Activated CD4-positive, alpha-beta T cell treated with anti-CD3 and anti-CD28 coated beads for 1 hour (primary cell): Measurements from ENCODE around the gene CFAP299.
A peak's percentile ranks its signal among the peaks of the same experiment; 100 is the strongest.

ENCODE experiments used
- DNase-seq: peaks from one replicate; pipeline ENCODE4 v3.0.0-alpha.2; 2020

Gene CFAP299

DNA sequence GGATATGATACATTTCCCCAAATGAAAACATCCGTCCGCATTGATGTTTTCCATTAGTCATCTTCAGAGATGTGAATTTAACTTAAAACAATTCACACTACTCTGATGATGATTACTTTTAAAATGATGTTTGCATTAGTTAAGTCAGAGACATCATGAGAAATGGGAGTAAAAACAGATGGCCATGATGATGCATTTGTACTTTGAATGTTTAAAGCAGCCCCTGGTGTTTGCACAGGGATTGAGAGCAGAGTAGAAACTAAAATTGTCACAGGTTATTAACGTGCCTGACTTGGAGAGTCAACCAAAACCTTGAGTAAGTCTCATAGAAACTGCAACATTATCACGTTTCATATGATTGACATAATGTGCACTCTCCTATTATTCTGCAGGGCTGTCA lies 117.2 kb downstream of the CFAP299 start:
- DNase-seq, result no peak

DNA sequence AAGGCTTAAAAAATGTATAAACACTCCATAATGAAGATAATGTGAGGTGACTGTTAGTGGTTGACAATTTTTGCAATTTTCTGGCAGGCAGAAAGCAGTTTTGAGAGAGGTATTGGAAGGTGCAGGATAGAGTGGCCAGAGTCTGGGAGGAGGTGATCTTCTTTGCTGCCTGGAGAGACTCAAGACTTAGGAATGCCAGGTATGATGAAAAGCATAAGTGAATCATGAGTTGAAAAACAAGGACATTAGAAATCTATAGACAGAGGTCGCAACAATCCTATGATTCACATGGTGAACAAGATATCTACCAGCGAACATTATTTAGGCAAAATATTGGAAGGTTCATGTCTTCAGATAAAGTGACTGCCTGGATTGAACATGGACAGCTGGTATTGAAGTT lies 118.5 kb downstream of the CFAP299 start:
- DNase-seq, result no peak

DNA sequence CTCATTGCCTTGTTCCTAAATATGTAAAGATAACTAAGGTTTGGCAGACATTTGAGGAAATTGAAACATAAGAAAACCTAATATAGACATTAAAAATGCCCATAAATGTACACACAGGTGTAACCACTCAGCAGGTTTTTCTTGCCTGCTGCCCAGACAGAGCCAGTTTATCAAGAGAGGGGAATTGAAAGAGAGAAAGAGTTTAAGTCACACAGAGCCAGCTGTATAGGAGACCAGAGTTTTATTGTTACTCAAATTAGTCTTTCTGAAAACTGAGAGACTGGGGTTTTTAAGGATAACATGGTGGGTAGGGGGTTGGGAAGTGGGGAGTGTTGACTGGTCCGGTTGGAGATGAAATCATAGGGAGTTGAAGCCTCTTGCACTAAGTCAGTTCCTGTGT lies 119.0 kb downstream of the CFAP299 start:
- no peak for DNase-seq

DNA sequence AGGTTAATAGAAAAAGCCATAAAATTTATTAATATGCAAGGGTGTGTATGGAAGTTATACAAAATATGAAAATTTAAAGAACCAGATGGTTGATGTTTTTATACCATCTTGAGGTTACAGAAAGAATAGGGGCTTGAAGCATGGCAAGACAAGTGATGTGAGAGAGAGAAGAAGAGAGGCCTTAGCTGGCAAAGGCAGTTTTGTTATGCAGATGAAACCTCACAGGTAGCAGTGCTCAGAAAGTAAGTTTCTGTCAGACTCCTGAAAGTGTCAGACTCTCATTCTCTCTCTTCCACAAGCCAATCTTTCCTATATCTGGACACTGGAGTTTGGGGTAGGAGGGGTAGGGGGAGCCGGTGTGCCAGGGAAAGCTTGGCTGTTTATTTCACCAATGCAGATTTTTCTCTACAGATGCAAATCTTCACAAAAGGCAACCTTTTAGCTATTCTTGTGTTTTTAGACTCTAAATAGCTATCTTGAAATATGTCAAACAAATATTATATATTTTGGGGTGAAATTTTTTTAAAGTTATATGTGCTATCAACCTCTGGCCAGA lies 124.5 kb downstream of the CFAP299 start:
- DNase-seq, result no peak

DNA sequence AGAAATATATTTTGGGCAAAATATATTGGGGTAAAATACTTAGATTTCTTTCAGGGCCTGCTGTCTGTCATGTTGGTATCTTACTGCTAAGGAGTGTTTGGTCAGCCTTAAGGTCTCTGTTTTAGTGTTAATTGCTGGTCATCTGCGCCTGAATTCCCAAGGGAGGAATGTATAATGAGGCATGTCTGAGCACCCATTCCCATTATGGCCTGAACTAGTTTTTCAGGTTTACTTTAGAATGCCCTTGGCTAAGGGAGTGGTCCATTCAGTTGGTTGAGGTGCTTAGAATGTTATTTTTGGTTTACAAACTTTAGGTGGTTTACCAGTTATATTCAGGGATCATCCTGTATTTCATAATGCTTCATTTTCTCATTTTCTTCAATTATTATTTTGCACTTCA lies 125.9 kb downstream of the CFAP299 start:
- DNase-seq, result no peak

- DNase-seq, result no peak
These were observed 127.1 kb downstream of the CFAP299 start for GRCh38 chr4:80462621-80463091.

GRCh38 chr4:80463509-80463908 lies 128.0 kb downstream of the CFAP299 start:
- no peak for DNase-seq

GRCh38 chr4:80465238-80465637 lies 129.7 kb downstream of the CFAP299 start:
- DNase-seq, result no peak

GRCh38 chr4:80465736-80466135 lies 130.2 kb downstream of the CFAP299 start:
- DNase-seq, result no peak

DNA sequence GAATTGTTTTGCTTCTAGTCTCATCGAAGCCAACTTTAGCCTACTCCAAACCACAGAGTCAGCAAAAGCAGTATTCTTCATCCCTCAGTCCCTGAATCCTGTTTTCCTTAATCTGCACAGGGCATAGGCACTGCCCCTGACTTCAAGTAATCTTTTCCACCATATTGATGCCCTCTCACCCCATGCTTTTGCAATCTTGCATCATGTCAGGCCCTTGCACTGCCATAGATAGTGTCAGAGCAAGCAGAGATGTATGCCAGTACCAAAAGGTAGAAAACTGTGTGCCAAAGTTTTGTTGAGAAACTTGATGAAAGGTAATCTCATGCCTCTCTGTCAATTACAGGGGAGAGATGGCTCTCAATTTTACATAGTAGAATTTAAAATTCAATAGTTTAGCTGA lies 131.1 kb downstream of the CFAP299 start:
- no peak for DNase-seq

- no peak for DNase-seq
These were observed 136.2 kb downstream of the CFAP299 start for GRCh38 chr4:80471756-80472155.

DNA sequence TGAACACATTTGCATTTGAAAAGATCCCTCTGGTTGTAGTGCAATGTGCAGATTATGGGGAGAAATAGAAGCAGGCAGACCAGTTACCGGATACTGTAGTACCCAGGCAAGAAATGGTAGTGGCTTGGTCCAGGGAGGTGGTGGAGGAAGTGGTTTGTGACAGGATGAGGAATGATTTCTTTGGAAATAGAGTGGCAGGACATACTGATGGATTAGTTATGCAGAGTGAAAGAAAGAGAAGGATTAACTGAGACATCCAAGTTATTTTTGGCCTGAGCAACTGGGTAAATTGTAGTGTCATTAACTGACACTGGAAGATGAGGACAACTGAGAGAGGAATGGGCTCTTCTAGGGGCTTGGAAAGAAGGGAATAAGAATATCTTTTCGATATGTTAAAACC lies 139.7 kb downstream of the CFAP299 start:
- no peak for DNase-seq

DNA sequence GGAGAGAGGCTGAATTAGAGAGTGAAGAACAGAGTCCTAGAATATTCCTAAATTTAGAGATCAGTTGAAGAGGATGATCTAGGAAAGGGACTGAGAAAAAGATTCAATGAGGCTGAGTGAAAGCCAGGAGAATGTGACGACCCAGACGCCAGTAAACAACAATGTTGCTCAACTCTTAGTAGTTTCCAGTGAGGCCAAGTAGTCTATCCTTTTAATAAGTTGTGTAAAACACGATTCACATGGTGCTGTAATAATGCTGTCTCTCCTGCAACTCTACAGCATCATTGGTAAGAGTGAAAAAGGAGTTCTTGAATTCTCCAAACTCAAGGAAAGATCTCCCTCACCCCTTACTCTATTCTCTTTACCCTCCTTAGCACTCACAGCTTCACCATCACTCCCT lies 140.3 kb downstream of the CFAP299 start:
- no peak for DNase-seq

GRCh38 chr4:80484712-80485111 lies 149.2 kb downstream of the CFAP299 start:
- no peak for DNase-seq

- no peak for DNase-seq
These were observed 151.1 kb downstream of the CFAP299 start for GRCh38 chr4:80486603-80487002.

- DNase-seq, result no peak
These were observed 154.3 kb downstream of the CFAP299 start for GRCh38 chr4:80489798-80490197.

GRCh38 chr4:80492761-80493160 lies 157.2 kb downstream of the CFAP299 start:
- DNase-seq, result peak; percentile 12

DNA sequence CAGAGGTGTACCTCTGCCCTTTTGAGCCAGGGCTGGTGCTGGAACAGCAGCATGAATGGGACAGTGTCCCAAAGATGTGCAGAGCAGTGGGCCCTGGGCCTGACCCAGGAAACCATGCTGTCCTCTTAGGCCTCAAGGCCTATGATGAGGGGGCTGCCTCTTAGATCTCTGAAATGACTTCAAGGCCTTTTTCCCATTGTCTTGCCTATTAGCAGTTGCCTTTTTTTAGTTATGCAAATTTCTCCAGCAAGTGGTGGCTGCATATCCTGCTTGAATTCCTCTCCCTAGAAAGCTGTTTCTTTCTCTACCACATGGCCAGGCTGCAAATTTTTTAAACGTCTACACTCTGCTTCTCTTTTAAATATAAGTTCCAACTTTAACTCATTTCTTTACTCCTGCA lies 160.3 kb downstream of the CFAP299 start:
- DNase-seq, result no peak

DNA sequence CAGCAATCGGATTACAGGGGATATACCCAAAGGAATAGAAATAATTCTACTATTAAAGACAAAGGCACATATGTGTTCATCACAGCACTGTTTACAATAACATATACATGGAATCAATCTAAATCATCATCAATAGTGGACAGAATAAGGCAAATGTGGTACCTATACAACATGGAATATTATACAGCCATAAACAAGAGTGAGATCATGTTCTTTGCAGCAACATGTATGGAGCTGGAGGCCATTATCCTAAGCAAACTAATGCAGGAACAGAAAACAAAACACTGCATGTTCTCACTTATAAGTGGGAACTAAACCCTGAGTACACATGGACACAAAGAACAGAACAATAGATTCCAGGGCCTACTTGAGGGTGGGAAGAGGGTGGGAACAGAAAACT lies 163.2 kb downstream of the CFAP299 start:
- no peak for DNase-seq

DNA sequence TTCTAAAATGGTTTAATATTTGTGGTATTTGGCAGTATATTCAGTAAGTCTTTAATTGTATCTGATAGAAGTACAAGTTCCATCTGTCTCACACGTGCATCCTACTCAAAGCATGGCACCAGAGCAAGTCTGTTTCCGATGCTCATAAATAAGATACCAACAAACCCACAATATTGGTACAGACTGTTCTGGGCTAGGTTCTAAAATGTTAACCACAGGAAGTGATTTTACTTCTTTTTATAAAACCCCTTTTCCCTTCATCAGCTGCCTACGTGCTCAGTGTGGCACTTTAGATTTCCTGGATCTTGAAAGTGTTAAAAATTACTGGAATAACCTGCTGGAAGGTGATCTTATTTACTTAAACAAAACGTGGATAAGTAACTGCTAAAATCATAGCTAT lies 165.1 kb downstream of the CFAP299 start:
- DNase-seq, result no peak

DNA sequence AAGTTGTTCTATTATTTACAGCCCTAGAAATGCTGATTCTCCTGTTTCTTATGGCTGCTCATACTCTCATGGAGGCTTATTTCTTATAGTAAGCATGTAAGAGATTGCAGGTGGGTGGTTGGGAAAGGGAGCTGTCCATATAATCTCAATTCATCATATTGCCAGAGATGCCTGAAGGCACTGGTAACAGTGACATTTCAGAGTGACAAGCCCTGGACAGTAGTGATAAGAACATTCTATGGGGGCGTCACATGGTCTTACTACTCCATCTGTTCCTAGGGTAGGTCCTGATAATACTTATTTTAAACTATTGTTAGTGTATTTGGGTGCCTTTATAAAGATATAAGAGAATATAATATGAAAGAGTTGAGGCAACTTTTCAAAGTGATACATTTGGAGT lies 171.5 kb downstream of the CFAP299 start:
- no peak for DNase-seq

GRCh38 chr4:80507507-80507906 lies 172.0 kb downstream of the CFAP299 start:
- DNase-seq, result no peak

DNA sequence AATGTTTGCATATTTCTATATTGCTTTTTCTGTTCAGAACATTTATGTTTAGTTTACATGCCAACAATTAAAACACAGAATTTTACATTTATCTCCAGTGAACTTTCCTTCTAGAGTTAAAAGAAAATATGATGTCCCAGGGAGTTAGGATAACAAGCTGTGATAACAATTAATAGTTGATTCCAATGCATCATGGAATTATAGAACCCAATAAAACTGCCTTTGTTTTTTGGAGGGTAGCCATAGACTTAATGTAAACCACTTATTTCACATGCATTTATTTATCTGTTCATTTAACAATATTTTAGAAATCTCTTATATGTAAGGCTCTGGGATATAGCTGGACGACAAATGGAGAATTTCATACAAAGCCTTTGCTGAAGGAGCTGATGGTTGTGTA lies 180.0 kb downstream of the CFAP299 start:
- no peak for DNase-seq

DNA sequence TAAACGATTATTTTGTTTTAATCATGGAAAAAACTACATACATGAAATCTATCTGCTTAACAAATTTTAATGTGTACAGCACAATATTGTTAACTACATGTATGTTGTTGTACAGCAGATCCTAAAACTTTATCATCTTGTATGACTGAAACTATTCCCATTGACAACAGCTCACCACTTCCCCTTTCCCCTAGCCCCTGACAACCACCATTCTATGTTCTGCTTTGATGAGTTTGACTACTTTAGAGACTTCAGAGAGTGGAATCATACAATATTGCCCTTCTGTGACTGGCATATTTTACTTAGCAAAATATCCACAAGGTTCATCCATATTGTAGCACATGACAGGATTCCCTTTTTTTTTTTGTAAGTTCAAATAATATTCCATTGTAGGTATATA lies 185.9 kb downstream of the CFAP299 start:
- DNase-seq, result no peak

GRCh38 chr4:80526697-80527096 lies 191.2 kb downstream of the CFAP299 start:
- no peak for DNase-seq

DNA sequence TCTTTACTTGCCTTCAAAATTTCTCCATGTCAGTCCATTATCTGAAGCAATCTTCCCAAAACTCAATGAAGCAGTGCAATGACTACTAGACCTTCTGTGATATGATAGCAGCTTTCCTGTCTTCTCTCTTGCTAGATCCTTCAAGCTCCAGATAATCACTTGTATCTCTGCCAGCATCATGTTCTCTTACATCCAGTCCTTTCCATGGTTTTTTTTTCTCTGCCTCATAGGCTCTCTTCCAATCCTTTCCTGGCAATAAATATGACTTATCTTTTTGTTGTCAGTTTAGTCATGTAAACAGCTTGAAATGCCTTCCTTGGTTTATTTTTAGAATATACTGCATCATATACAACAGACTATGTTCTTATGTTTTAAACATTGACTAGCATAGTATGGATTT lies 193.5 kb downstream of the CFAP299 start:
- DNase-seq, result no peak
